ENCODE data around the gene CEP170B.
"Not testable (repeated sequence)": the region's sequence is repeated elsewhere in the genome, so short reads cannot be mapped to it uniquely, and the experiment has no call there.

Gene CEP170B

GRCh38 chr14:104827177-104828055, 37.7 kb upstream of the CEP170B start:
- peak; percentile 62 for TF ChIP-seq CTCF (IDR thresholded peaks at IDR 0.05; ENCODE audit: low read depth, low read length, missing control alignments)
- no peak overlapping the region for H3K4me3 ChIP-seq (ENCODE audit: low read depth, low read length)
- no peak for DNase-seq (ENCODE audit: low read depth)

GRCh38 chr14:104830781-104831180, 34.3 kb upstream of the CEP170B start:
- no peak for TF ChIP-seq CTCF (IDR thresholded peaks at IDR 0.05; ENCODE audit: low read depth, low read length, missing control alignments)
- no peak overlapping the region for H3K4me3 ChIP-seq (ENCODE audit: low read depth, low read length)
- DNase-seq (ENCODE audit: low read depth), result no peak

- DNase-seq (ENCODE audit: low read depth); H3K4me3 ChIP-seq (ENCODE audit: low read depth, low read length): not testable (repeated sequence)
These were observed 28.7 kb upstream of the CEP170B start for GRCh38 chr14:104836171-104836935.

GRCh38 chr14:104841730-104842129, 23.3 kb upstream of the CEP170B start:
- H3K4me3 ChIP-seq (ENCODE audit: low read depth, low read length), result no peak overlapping the region
- no peak for DNase-seq (ENCODE audit: low read depth)
- no peak for TF ChIP-seq CTCF (IDR thresholded peaks at IDR 0.05; ENCODE audit: low read depth, low read length, missing control alignments)

GRCh38 chr14:104843006-104843405, 22.1 kb upstream of the CEP170B start:
- TF ChIP-seq CTCF (IDR thresholded peaks at IDR 0.05; ENCODE audit: low read depth, low read length, missing control alignments), result no peak
- DNase-seq (ENCODE audit: low read depth), result no peak
- no peak overlapping the region for H3K4me3 ChIP-seq (ENCODE audit: low read depth, low read length)

- no peak for TF ChIP-seq CTCF (IDR thresholded peaks at IDR 0.05; ENCODE audit: low read depth, low read length, missing control alignments)
- H3K4me3 ChIP-seq (ENCODE audit: low read depth, low read length), result no peak overlapping the region
- no peak for DNase-seq (ENCODE audit: low read depth)
These were observed 21.4 kb upstream of the CEP170B start for GRCh38 chr14:104843442-104844305.

Data from GM12864 (cell line).